Measurements from ENCODE around the gene MAGEL2.
"Not testable (repeated sequence)": the region's sequence is repeated elsewhere in the genome, so short reads cannot be mapped to it uniquely, and the experiment has no call there.

Gene MAGEL2

GRCh38 chr15:23602124-23602523 lies 45.5 kb downstream of the MAGEL2 start:
- no peak for DNase-seq

- DNase-seq = no peak
Measured at GRCh38 chr15:23599053-23599452, 48.6 kb downstream of the MAGEL2 start.

GRCh38 chr15:23597278-23597677 lies 50.4 kb downstream of the MAGEL2 start:
- DNase-seq = not testable (repeated sequence)

- DNase-seq = no peak
Measured at GRCh38 chr15:23596736-23597135, 50.9 kb downstream of the MAGEL2 start.

- no peak for DNase-seq
Measured at GRCh38 chr15:23595368-23595767, 52.3 kb downstream of the MAGEL2 start.

GRCh38 chr15:23594252-23594770 lies 53.4 kb downstream of the MAGEL2 start:
- DNase-seq = no peak
